HEK293T (cell line): ENCODE measurements around the gene PRKCA.
"Not testable (repeated sequence)": the region's sequence is repeated elsewhere in the genome, so short reads cannot be mapped to it uniquely, and the experiment has no call there.

ENCODE experiments used
- CTCF ChIA-PET: fragments of 350-600 bp; formaldehyde crosslinking; extraction: SDS; loops from one replicate; lab custom pipeline; 2021; ENCODE audit warnings: antibody characterized with exemption, inconsistent platforms; lab: Yijun Ruan, JAX
- POLR2A ChIA-PET: fragments of 350-600 bp; formaldehyde crosslinking; extraction: SDS; loops from one replicate; lab custom pipeline; 2020; ENCODE audit warnings: antibody characterized with exemption, inconsistent platforms; lab: Yijun Ruan, JAX
- DNase-seq: peaks from one replicate; pipeline ENCODE4 v3.0.0; 2012; ENCODE audit warnings: mixed read lengths; ENCODE audit errors: extremely low spot score
- ARNT ChIP-seq: fragments of 450-650 bp; IDR thresholded peaks from 2 replicates; pipeline ENCODE4 v1.6.1; 2017; ENCODE audit warnings: mild to moderate bottlenecking
- BHLHE40 ChIP-seq: fragments of 450-650 bp; IDR thresholded peaks from 2 replicates; pipeline ENCODE4 v1.6.1; 2016; ENCODE audit warnings: mild to moderate bottlenecking, moderate library complexity, borderline replicate concordance
- CTBP1 ChIP-seq: fragments of 450-650 bp; IDR thresholded peaks from 2 replicates; pipeline ENCODE4 v1.6.1; 2016; ENCODE audit warnings: borderline replicate concordance
- ELF4 ChIP-seq: fragments of 450-650 bp; IDR thresholded peaks from 2 replicates; pipeline ENCODE4 v1.6.1; 2017; ENCODE audit warnings: antibody characterized with exemption
- FOXA1 ChIP-seq: fragments of 450-650 bp; IDR thresholded peaks from 2 replicates; pipeline ENCODE4 v1.6.1; 2016; ENCODE audit warnings: mild to moderate bottlenecking
- FOXK2 ChIP-seq: fragments of 450-650 bp; IDR thresholded peaks from 2 replicates; pipeline ENCODE4 v1.6.1; 2016; ENCODE audit warnings: mild to moderate bottlenecking
- FOXM1 ChIP-seq: fragments of 450-650 bp; IDR thresholded peaks from 2 replicates; pipeline ENCODE4 v1.6.1; 2017; ENCODE audit warnings: mild to moderate bottlenecking, borderline replicate concordance
- HDGF ChIP-seq: fragments of 450-650 bp; IDR thresholded peaks from 2 replicates; pipeline ENCODE4 v1.6.1; 2017; ENCODE audit warnings: antibody characterized with exemption, borderline replicate concordance
- L3MBTL2 ChIP-seq: fragments of 450-650 bp; conservative IDR thresholded peaks from 2 replicates; pipeline ENCODE4 v1.6.1; 2016; ENCODE audit warnings: mild to moderate bottlenecking
- LEF1 ChIP-seq: fragments of 450-650 bp; IDR thresholded peaks from 2 replicates; pipeline ENCODE4 v1.6.1; 2017; ENCODE audit warnings: mild to moderate bottlenecking, borderline replicate concordance
- NFRKB ChIP-seq: fragments of 450-650 bp; IDR thresholded peaks from 2 replicates; pipeline ENCODE4 v1.6.1; 2016; ENCODE audit warnings: mild to moderate bottlenecking, moderate library complexity
- SP1 ChIP-seq: fragments of 450-650 bp; IDR thresholded peaks from 2 replicates; pipeline ENCODE4 v1.6.1; 2017
- SUZ12 ChIP-seq: fragments of 450-650 bp; IDR thresholded peaks from 2 replicates; pipeline ENCODE4 v1.6.1; 2016; ENCODE audit warnings: mild to moderate bottlenecking
- TARDBP ChIP-seq: fragments of 450-650 bp; IDR thresholded peaks from 2 replicates; pipeline ENCODE4 v1.6.1; 2016
- ZNF384 ChIP-seq: fragments of 450-650 bp; IDR thresholded peaks from 2 replicates; pipeline ENCODE4 v1.6.1; 2016
- TF ChIP-seq, protein P1 (sequence below): fragments of 450-650 bp; IDR thresholded peaks from 2 replicates; pipeline ENCODE4 v1.6.1; 2016

Gene PRKCA

DNA sequence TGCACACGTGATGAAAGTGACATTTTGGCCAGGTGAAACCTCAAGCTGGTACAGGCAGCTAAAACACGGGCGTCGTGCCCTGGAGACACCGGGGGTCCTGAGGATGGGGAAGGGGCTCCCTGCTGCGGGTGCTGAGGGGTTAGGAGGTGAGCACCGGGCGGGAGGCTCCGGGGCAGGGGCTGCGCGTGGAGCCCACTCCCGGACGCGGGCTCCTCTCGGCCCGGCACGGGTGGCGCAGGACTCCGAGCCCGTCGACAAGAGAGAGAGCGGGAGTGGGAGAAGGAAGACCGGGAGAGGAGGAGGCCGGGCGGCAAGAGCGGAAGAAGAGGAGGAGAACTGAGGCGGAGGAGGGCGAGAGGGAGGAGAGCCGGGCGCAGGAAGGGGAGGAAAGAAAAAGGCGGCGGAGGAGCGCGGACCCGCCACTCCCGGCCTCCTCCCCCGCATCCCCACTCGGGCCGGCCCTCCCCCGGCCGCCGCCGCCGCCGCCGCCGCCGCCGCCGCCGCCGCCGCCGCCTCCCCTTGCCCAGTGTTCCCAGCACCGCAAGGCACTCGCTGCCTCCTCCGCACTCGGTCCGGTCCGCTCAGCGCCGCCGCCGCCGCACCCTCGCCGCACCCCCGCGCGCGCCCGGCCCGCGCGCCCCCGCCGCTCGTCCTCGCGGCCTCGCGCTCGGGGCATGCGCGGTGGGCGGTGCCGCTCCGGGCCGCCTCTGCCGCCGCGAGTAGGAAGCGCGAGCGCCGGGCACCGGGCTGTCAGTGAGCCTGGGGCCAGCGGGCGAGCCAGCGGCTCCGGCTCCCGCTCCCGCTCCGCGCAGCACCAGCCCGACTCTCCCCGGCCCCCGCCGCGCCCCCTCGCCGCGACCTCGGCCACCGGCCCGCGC, at the start of gene PRKCA:
TSS of gene PRKCA (plus strand) at position 750 of the 878 bp plus-strand sequence.
- DNase-seq = peak; percentile 86
- POLR2A ChIA-PET = interaction anchor here (1.0 to 1.7 kb wide), 2 partner anchors 46 to 131 kb away, joined by 3 to 4 read pairs; no protein-coding TSS in a partner anchor
- peak; percentile 61 for TF ChIP-seq L3MBTL2
- TF ChIP-seq ARNT = 0 out of 2 replicates have a peak, but pooled peaks have one; percentile 12
- no peak for TF ChIP-seq SUZ12
- 0 out of 2 replicates have a peak, but pooled peaks have one; percentile 9 for TF ChIP-seq FOXM1
- CTCF ChIA-PET = no interaction called here

DNA sequence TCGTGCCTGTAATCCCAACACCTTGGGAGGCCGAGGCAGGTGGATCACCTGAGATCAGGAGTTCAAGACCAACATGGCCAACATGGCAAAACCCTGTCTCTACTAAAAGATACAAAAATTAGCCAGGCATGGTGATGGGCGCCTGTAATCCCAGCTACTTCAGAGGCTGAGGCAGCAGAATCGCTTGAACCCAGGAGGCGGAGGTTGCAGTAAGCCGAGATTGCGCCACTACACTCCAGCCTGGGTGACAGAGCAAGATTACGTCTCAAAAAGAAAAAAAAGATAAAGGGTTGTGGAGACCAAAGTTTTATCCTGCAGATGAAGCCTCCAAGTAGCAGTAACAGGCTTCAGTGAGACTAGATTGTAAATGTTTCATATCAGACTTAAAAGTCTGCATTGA, 49.0 kb upstream of the PRKCA start:
- POLR2A ChIA-PET = not testable (repeated sequence)

DNA sequence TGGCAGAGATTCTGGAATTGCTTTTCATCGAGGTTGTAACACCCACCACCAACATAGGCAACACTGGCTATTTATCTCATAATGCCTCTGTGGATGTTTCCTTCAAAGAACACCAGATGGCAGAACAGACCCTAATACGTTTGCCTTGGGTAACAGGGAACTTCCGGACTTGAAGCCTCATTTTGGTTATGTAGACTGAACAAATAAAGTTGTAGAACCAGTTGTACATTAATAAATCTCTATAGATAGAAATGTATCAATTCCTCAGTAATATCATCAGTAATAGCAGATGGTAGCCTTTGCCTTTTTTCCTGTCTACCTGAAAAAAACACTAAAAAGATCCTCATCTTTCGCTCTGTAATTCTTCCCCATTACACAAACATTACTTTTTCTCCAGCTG, 47.3 kb upstream of the PRKCA start:
- CTCF ChIA-PET = interaction anchor here (0.6 to 0.7 kb wide), 3 partner anchors 49 to 312 kb away, joined by 3 to 6 read pairs (median 5); no protein-coding TSS in a partner anchor
- peak; percentile 68 for DNase-seq
- POLR2A ChIA-PET = no interaction called here
- TF ChIP-seq ELF4 = 0 out of 2 replicates have a peak, but pooled peaks have one; percentile 29
- no peak for TF ChIP-seq FOXA1

More for the DNA sequence above, 49.0 kb upstream of the PRKCA start:
- CTCF ChIA-PET, DNase-seq: not testable (repeated sequence)

- TF ChIP-seq FOXK2 (no peak), BHLHE40 (no peak), HDGF (no peak), TARDBP (no peak), NFRKB (no peak), CTBP1 (no peak), FOXM1 (no peak), ZNF384 (no peak), ELF4 (no peak), SP1 (no peak), LEF1 (no peak), FOXA1 (no peak), ARNT (no peak), SUZ12 (no peak)
- TF ChIP-seq, protein P1, sequence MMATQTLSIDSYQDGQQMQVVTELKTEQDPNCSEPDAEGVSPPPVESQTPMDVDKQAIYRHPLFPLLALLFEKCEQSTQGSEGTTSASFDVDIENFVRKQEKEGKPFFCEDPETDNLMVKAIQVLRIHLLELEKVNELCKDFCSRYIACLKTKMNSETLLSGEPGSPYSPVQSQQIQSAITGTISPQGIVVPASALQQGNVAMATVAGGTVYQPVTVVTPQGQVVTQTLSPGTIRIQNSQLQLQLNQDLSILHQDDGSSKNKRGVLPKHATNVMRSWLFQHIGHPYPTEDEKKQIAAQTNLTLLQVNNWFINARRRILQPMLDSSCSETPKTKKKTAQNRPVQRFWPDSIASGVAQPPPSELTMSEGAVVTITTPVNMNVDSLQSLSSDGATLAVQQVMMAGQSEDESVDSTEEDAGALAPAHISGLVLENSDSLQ = no peak
- ChIA-PET CTCF (interaction anchor here (0.6 kb wide), 1 partner anchor 311 kb away, joined by 3 read pairs; no protein-coding TSS in a partner anchor), POLR2A (no interaction called here)
- no peak for DNase-seq
Observed at GRCh38 chr17:66255527-66255971, 46.9 kb upstream of the PRKCA start.

DNA sequence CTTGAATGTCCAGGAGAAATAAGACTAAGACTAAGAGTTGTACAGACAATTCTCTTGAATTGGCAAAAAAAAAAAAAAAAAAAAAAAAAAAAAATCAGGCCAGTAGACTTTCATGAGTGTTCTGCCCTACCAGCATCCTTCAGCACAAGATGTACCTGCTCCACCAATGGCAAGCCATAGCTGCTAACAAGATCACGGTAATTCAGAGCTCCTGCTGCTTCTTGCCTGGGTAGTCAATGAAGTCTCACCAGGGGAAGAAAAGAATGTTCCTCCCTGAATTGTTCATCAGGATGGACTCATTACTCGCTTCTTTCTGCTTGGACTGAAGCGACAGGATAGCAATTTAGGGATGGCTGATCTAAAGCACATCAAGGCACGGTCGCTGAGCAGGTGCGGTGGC, 42.1 kb upstream of the PRKCA start:
- POLR2A ChIA-PET = no interaction called here
- TF ChIP-seq, protein P1 = no peak
- TF ChIP-seq TARDBP (no peak), NFRKB (no peak), FOXK2 (no peak), HDGF (no peak), SP1 (no peak), ZNF384 (no peak), ARNT (no peak), FOXA1 (no peak), BHLHE40 (no peak), L3MBTL2 (no peak), FOXM1 (no peak), LEF1 (no peak), CTBP1 (no peak), SUZ12 (no peak), ELF4 (no peak)
- no peak for DNase-seq
- CTCF ChIA-PET = interaction anchor here (0.6 kb wide), 1 partner anchor 346 kb away, joined by 4 read pairs; no protein-coding TSS in a partner anchor

- POLR2A ChIA-PET = no interaction called here
- CTCF ChIA-PET = interaction anchor here (0.6 kb wide), 1 partner anchor 345 kb away, joined by 4 read pairs; no protein-coding TSS in a partner anchor
- DNase-seq = no peak
- TF ChIP-seq FOXK2 = no peak
- no peak for TF ChIP-seq SUZ12
- TF ChIP-seq LEF1 = no peak
- TF ChIP-seq FOXM1 = no peak
- no peak for TF ChIP-seq ARNT
- TF ChIP-seq TARDBP = no peak
- TF ChIP-seq ZNF384 = no peak
Observed at GRCh38 chr17:66260688-66261087, 41.7 kb upstream of the PRKCA start.

GRCh38 chr17:66262767-66263166, 39.6 kb upstream of the PRKCA start:
- TF ChIP-seq, protein P1 = no peak
- TF ChIP-seq HDGF (no peak), ELF4 (no peak), BHLHE40 (no peak), ZNF384 (no peak)
- no peak for DNase-seq
- CTCF ChIA-PET = no interaction called here
- POLR2A ChIA-PET = no interaction called here
